Loucy (cell line): ENCODE data around the gene PFDN2.

Experiments used
- H2AFZ ChIP-seq: fragments of 200-600 bp; sonication (generic); 2 replicates; pipeline ENCODE4 v1.6.0; 2016; ENCODE audit warnings: antibody characterized with exemption, mild to moderate bottlenecking, low read length, moderate library complexity
- H3F3A ChIP-seq: fragments of 200-600 bp; 2 replicates; pipeline ENCODE4 v1.6.0; 2016; ENCODE audit warnings: antibody characterized with exemption, low read depth, mild to moderate bottlenecking
- H3K27me3 ChIP-seq: fragments of 200-600 bp; sonication (generic); 2 replicates; pipeline ENCODE4 v1.6.1; 2014; ENCODE audit warnings: low read length, mild to moderate bottlenecking; ENCODE audit not compliant: insufficient read depth, poor library complexity, severe bottlenecking
- H3K36me3 ChIP-seq: fragments of 200-600 bp; sonication (generic); 2 replicates; pipeline ENCODE4 v1.6.1; 2016; ENCODE audit warnings: low read length; ENCODE audit not compliant: insufficient read depth
- H3K4me1 ChIP-seq: fragments of 200-600 bp; sonication (generic); 2 replicates; pipeline ENCODE4 v1.5.1; 2014; ENCODE audit warnings: low read length, mild to moderate bottlenecking; ENCODE audit not compliant: insufficient read depth, poor library complexity, severe bottlenecking
- H3K4me2 ChIP-seq: fragments of 200-600 bp; sonication (generic); 2 replicates; pipeline ENCODE4 v1.6.0; 2014; ENCODE audit warnings: antibody characterized with exemption, low read length, low read depth, mild to moderate bottlenecking; ENCODE audit not compliant: poor library complexity, severe bottlenecking
- H3K4me3 ChIP-seq: fragments of 200-600 bp; sonication (generic); 2 replicates; pipeline ENCODE4 v1.5.1; 2014; ENCODE audit warnings: low read length, mild to moderate bottlenecking, mixed read lengths; ENCODE audit not compliant: poor library complexity, severe bottlenecking
- H3K79me2 ChIP-seq: fragments of 200-600 bp; sonication (generic); 2 replicates; pipeline ENCODE4 v1.6.1; 2014; ENCODE audit warnings: low read length; ENCODE audit not compliant: insufficient read depth
- H3K9ac ChIP-seq: fragments of 200-600 bp; sonication (generic); 2 replicates; pipeline ENCODE4 v1.6.0; 2014; ENCODE audit warnings: mild to moderate bottlenecking, low read depth, low read length, moderate library complexity; ENCODE audit not compliant: poor library complexity, severe bottlenecking
- H3K9me2 ChIP-seq: fragments of 200-600 bp; sonication (generic); replicated peaks from 2 replicates; pipeline ENCODE4 v1.6.1; 2016; ENCODE audit warnings: low read depth, low read length, mixed read lengths
- H3K9me3 ChIP-seq: fragments of 200-600 bp; sonication (generic); 2 replicates; pipeline ENCODE4 v1.6.1; 2014; ENCODE audit warnings: mild to moderate bottlenecking, antibody characterized with exemption, low read length, low read depth; ENCODE audit not compliant: insufficient read depth
- H4K20me1 ChIP-seq: fragments of 200-600 bp; sonication (generic); 2 replicates; pipeline ENCODE4 v1.6.0; 2014; ENCODE audit warnings: antibody characterized with exemption, low read length, mild to moderate bottlenecking; ENCODE audit not compliant: insufficient read depth, poor library complexity, severe bottlenecking
- EZH2phosphoT487 ChIP-seq: fragments of 200-600 bp; IDR thresholded peaks from 2 replicates; pipeline ENCODE4 v1.6.1; 2018; ENCODE audit warnings: antibody characterized with exemption, mild to moderate bottlenecking, moderate library complexity, borderline replicate concordance
- TF ChIP-seq, protein P1 (sequence below): fragments of 200-600 bp; sonication (generic); conservative IDR thresholded peaks from 2 replicates; pipeline ENCODE4 v1.5.1; 2014; ENCODE audit warnings: mild to moderate bottlenecking, antibody characterized with exemption, low read length

Gene PFDN2

DNA sequence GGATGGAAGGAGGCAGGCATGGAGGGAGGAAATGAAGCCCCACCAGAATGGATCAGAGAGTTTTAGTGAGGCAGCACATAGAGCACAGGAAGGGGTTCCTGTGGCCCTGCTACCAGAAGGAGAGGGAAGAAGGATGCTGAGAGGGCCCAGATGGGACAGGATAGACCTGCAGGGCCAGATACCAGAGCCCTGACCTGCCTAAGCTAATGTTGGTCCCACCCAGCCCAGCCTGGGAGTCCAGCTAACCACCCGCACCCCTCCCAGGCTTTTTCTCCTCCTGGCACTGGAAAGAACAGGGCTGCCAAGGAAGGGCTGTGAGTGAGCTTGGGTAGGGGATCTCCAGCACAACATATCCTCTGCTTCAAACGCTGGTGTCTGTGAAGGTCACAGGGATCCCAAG is 35.4 kb downstream of the PFDN2 start:
- Histone ChIP-seq H4K20me1 (no peaks in the 10 kb centered on the region), H3F3A (no peaks in the 10 kb centered on the region), H3K9me2 (no peaks in the 10 kb centered on the region), H3K9ac (no peak overlapping the region), H3K4me1 (no peaks in the 10 kb centered on the region), H2AFZ (no peak overlapping the region), H3K9me3 (no peaks in the 10 kb centered on the region), H3K27me3 (no peaks in the 10 kb centered on the region), H3K79me2 (no peaks in the 10 kb centered on the region), H3K4me2 (no peak overlapping the region), H3K4me3 (no peak overlapping the region), H3K36me3 (no peaks in the 10 kb centered on the region)
- TF ChIP-seq, protein P1, sequence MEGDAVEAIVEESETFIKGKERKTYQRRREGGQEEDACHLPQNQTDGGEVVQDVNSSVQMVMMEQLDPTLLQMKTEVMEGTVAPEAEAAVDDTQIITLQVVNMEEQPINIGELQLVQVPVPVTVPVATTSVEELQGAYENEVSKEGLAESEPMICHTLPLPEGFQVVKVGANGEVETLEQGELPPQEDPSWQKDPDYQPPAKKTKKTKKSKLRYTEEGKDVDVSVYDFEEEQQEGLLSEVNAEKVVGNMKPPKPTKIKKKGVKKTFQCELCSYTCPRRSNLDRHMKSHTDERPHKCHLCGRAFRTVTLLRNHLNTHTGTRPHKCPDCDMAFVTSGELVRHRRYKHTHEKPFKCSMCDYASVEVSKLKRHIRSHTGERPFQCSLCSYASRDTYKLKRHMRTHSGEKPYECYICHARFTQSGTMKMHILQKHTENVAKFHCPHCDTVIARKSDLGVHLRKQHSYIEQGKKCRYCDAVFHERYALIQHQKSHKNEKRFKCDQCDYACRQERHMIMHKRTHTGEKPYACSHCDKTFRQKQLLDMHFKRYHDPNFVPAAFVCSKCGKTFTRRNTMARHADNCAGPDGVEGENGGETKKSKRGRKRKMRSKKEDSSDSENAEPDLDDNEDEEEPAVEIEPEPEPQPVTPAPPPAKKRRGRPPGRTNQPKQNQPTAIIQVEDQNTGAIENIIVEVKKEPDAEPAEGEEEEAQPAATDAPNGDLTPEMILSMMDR, result no peak
- no peak for TF ChIP-seq EZH2phosphoT487

- H3K9me3 ChIP-seq, result no peaks in the 10 kb centered on the region
- no peak overlapping the region for H3K9ac ChIP-seq
- no peak overlapping the region for H3K4me3 ChIP-seq
- H3K27me3 ChIP-seq, result no peaks in the 10 kb centered on the region
- no peaks in the 10 kb centered on the region for H3K36me3 ChIP-seq
- H3K4me1 ChIP-seq, result no peaks in the 10 kb centered on the region
- no peaks in the 10 kb centered on the region for H3K79me2 ChIP-seq
- TF ChIP-seq, protein P1, result no peak
- no peak for TF ChIP-seq EZH2phosphoT487
- no peaks in the 10 kb centered on the region for H3F3A ChIP-seq
- H2AFZ ChIP-seq, result no peak overlapping the region
- no peaks in the 10 kb centered on the region for H4K20me1 ChIP-seq
- H3K9me2 ChIP-seq, result no peaks in the 10 kb centered on the region
- H3K4me2 ChIP-seq, result no peak overlapping the region
Observed at GRCh38 chr1:161081519-161081918, 36.3 kb downstream of the PFDN2 start.

GRCh38 chr1:161080441-161081405 is 37.1 kb downstream of the PFDN2 start:
- no peak overlapping the region for H3K4me3 ChIP-seq
- no peak overlapping the region for H2AFZ ChIP-seq
- no peaks in the 10 kb centered on the region for H4K20me1 ChIP-seq
- no peaks in the 10 kb centered on the region for H3K27me3 ChIP-seq
- H3K79me2 ChIP-seq, result no peaks in the 10 kb centered on the region
- H3K9me3 ChIP-seq, result no peaks in the 10 kb centered on the region
- H3K9me2 ChIP-seq, result no peaks in the 10 kb centered on the region
- no peaks in the 10 kb centered on the region for H3F3A ChIP-seq
- TF ChIP-seq, protein P1, result no peak
- no peak for TF ChIP-seq EZH2phosphoT487
- no peak overlapping the region for H3K4me2 ChIP-seq
- no peak overlapping the region for H3K9ac ChIP-seq
- no peaks in the 10 kb centered on the region for H3K4me1 ChIP-seq
- H3K36me3 ChIP-seq, result no peaks in the 10 kb centered on the region
